ENCODE measurements around the gene PRSS36. TPM values are rescaled to one million over a fixed set of nuclear protein-coding genes. Genes with fewer than 3 reads are reported as not detected.

PRSS36 gene
- total and polyA plus RNA-seq, 9 of the 15 experiments (the other 6 are each of a cell fraction or from before 2014, with no cell fraction given): 0.09 to 1.2 (median 0.54) TPM; not detected in 2

DNA sequence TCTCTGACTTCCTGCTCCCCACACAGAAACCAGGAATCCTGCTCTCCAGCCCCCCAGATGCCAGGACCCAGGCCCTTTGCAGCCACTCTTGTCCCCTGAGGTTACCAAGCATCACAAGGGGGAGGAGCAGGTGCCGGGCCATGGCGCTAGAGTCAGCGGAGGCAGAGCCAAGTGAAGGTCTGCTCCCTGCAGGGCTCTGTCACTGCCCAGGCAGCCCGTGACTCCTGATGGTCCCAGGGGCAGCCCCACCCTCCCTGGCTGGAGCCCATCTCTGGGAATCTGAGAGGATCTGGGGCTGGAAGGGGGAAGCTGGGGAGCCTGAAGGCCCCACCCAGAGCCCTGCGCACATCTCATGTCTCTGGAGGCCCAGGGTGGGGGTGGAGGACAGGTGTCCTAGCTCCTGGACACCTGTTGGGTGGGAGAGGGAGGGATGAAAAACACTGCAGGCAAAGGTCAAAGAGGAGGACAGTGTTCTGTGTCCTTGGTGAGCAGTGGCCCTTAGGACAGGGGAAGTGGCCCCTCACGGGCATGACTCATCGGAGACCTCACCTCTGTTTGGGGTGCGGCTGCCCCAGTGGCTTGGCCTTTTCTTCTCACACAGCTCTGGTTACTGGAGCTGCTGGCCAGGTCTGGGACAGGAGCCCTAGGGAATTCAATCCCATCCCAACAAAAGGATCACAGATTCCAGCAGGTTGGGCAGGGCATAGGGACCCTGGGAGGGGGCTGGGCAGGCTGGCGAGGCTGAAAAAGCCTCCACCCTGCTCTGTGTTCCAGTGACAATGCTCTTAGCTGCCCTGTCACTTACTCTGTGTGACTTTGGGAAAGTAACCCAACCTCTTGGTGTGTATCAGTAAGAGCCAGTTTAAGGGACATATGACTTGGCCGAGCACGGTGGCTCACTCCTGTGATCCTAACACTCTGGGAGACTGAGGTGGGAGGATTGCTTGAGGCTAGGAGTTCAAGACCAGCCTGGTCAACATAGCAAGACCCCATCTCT lies at the start of gene PRSS36 (continued):
- no peak for TF ChIP-seq CHAMP1 (IDR thresholded peaks at IDR 0.05)
- TF ChIP-seq, protein P1, sequence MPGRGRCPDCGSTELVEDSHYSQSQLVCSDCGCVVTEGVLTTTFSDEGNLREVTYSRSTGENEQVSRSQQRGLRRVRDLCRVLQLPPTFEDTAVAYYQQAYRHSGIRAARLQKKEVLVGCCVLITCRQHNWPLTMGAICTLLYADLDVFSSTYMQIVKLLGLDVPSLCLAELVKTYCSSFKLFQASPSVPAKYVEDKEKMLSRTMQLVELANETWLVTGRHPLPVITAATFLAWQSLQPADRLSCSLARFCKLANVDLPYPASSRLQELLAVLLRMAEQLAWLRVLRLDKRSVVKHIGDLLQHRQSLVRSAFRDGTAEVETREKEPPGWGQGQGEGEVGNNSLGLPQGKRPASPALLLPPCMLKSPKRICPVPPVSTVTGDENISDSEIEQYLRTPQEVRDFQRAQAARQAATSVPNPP (IDR thresholded peaks at IDR 0.05; ENCODE audit: borderline replicate concordance, insufficient read depth, insufficient read length): no peak
- TF ChIP-seq LEF1 (IDR thresholded peaks at IDR 0.05): no peak
- TF ChIP-seq CBFB (CRISPR knock-in tag; IDR thresholded peaks at IDR 0.05): no peak

All from K562 (cell line).